ENCODE data around the gene ATG4C. TPM values are rescaled to one million over a fixed set of nuclear protein-coding genes. Genes with fewer than 3 reads are reported as not detected.

ATG4C gene
- total RNA-seq, 4 donors from 2014 or later: 2.5 to 5.8 (median 4.5) TPM

GRCh38 chr1:62841587-62842169 lies 57.7 kb downstream of the ATG4C start:
- intact Hi-C loops (cut with DNase I; ENCODE audit: low total_unique reads): loop anchor here (5.0 to 10.0 kb wide), 3 partner anchors 601 to 1403 kb away; no protein-coding TSS in a partner anchor
- H3K4me1 ChIP-seq: peaks cover 4% of the 10 kb centered on the region in 2 donors
- DNase-seq (peak in 1 of 2 donors; percentile 3), ATAC-seq (peak; percentile 58 to 86)
- no peak overlapping the region for H3K27ac ChIP-seq
- no peaks in the 10 kb centered on the region for H3K27me3 ChIP-seq
- H3K9me3 ChIP-seq: no peaks in the 10 kb centered on the region
- H3K4me3 ChIP-seq: no peak overlapping the region
- H3K36me3 ChIP-seq: no peaks in the 10 kb centered on the region
- TF ChIP-seq POLR2A (IDR thresholded peaks at IDR 0.05) (no peak), CTCF (IDR thresholded peaks at IDR 0.05 in 4 of 5, conservative IDR thresholded peaks at IDR 0.05 in 1 of 5) (peak; percentile 40 to 72 (median 51))
- in situ Hi-C loops (cut with MboI; ENCODE audit: low sequenced_read_pairs in 4 of 4): loop anchor here in 2 of 4 donors (25.0 kb wide), 2 partner anchors 596 to 696 kb away; no protein-coding TSS in a partner anchor

- intact Hi-C loops (cut with DNase I; ENCODE audit: low total_unique reads): loop anchor here (5.0 to 10.0 kb wide), 3 partner anchors 598 to 1401 kb away; no protein-coding TSS in a partner anchor
- ATAC-seq (no peak), DNase-seq (no peak)
- no peaks in the 10 kb centered on the region for H3K27me3 ChIP-seq
- no peaks in the 10 kb centered on the region for H3K36me3 ChIP-seq
- H3K4me3 ChIP-seq: no peak overlapping the region
- H3K27ac ChIP-seq: no peak overlapping the region
- no peaks in the 10 kb centered on the region for H3K9me3 ChIP-seq
- TF ChIP-seq CTCF (IDR thresholded peaks at IDR 0.05 in 4 of 5, conservative IDR thresholded peaks at IDR 0.05 in 1 of 5) (no peak), POLR2A (IDR thresholded peaks at IDR 0.05) (no peak)
- H3K4me1 ChIP-seq: peaks cover 4% of the 10 kb centered on the region in 2 donors
- in situ Hi-C loops (cut with MboI; ENCODE audit: low sequenced_read_pairs in 4 of 4): loop anchor here in 2 of 4 donors (25.0 kb wide), 2 partner anchors 593 to 693 kb away; no protein-coding TSS in a partner anchor
These were observed 60.1 kb downstream of the ATG4C start for GRCh38 chr1:62844030-62844429.

GRCh38 chr1:62849031-62849430 lies 65.1 kb downstream of the ATG4C start:
- Histone ChIP-seq H3K9me3 (no peaks in the 10 kb centered on the region), H3K27me3 (no peaks in the 10 kb centered on the region), H3K36me3 (peaks cover 0 to 8% of the 10 kb centered on the region in 2 donors), H3K27ac (no peak overlapping the region), H3K4me3 (no peak overlapping the region), H3K4me1 (no peaks in the 10 kb centered on the region)
- ATAC-seq (no peak), DNase-seq (no peak)
- intact Hi-C loops (cut with DNase I; ENCODE audit: low total_unique reads): loop anchor here (10.0 kb wide), 1 partner anchor 1396 kb away; no protein-coding TSS in a partner anchor
- in situ Hi-C loops (cut with MboI; ENCODE audit: low sequenced_read_pairs in 4 of 4): loop anchor here in 2 of 4 donors (25.0 kb wide), 2 partner anchors 588 to 688 kb away; no protein-coding TSS in a partner anchor
- TF ChIP-seq POLR2A (IDR thresholded peaks at IDR 0.05) (no peak), CTCF (IDR thresholded peaks at IDR 0.05 in 4 of 5, conservative IDR thresholded peaks at IDR 0.05 in 1 of 5) (no peak)

- no peaks in the 10 kb centered on the region for H3K4me1 ChIP-seq
- H3K36me3 ChIP-seq: peaks cover 0 to 8% of the 10 kb centered on the region in 2 donors
- in situ Hi-C loops (cut with MboI; ENCODE audit: low sequenced_read_pairs in 4 of 4): no loop called here
- ATAC-seq (no peak), DNase-seq (no peak)
- TF ChIP-seq CTCF (IDR thresholded peaks at IDR 0.05 in 4 of 5, conservative IDR thresholded peaks at IDR 0.05 in 1 of 5): no peak
- TF ChIP-seq POLR2A (IDR thresholded peaks at IDR 0.05): no peak
- no peak overlapping the region for H3K4me3 ChIP-seq
- no peaks in the 10 kb centered on the region for H3K9me3 ChIP-seq
- no peak overlapping the region for H3K27ac ChIP-seq
- intact Hi-C loops (cut with DNase I; ENCODE audit: low total_unique reads): no loop called here
- H3K27me3 ChIP-seq: no peaks in the 10 kb centered on the region
These were observed 68.3 kb downstream of the ATG4C start for GRCh38 chr1:62852253-62852652.

Data from gastrocnemius medialis (tissue), 4 donors.